HG03175 (cell line): ENCODE results near the gene OR10G4.
"Not testable (repeated sequence)": the region's sequence is repeated elsewhere in the genome, so short reads cannot be mapped to it uniquely, and the experiment has no call there.

Experiments used
- ATAC-seq: cut with Tn5 transposase; IDR thresholded peaks from one replicate; pipeline ENCODE4 v1.9.1; 2021; ENCODE audit warnings: mild to moderate bottlenecking, moderate library complexity; ENCODE audit not compliant: unreplicated experiment

Gene OR10G4

GRCh38 chr11:124012697-124013096 lies at the start of gene OR10G4:
Gene OR10G4 (plus strand): TSS chr11:124012997. CDS start chr11:124015575, 2,578 bp downstream.
- no peak for ATAC-seq

GRCh38 chr11:123973816-123974215 lies 39.0 kb upstream of the OR10G4 start:
- no peak for ATAC-seq

DNA sequence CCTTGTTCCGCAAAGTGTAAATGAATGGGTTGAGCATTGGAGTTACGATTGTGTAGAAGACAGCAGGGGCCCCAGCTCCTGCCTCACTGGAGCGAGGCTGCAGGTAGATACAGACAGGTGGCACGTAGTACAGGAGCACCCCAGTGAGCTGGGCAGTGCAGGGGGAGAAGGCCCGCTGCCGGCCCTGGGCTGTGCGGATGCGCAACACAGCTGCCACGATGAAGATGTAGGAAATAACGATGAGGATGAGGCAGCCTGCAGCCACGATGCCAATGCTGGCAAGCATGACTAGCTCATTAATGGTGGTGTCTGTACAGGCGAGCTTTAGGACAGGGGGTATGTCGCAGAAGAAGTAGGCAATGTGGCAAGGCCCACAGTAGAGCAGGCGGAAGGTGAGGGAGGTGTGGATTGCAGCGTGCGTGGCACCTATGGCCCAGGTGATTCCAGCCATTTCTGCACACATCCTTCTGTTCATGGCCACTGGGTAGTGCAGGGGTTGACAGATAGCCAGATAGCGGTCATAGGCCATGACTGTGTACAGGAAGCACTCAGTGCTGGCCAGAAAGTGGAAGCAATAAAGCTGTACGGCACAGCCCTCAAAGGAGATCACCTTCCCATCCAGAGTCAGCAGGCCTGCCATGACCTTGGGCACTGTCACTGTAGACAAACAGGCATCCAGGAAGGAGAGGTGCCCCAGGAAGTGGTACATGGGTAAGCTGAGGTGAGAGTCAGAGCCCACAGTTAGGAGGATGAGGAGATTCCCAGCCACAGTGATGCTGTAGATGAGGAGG lies 35.8 kb upstream of the OR10G4 start:
- no peak for ATAC-seq

- ATAC-seq = no peak
Observed at GRCh38 chr11:123977731-123978347, 35.0 kb upstream of the OR10G4 start, which contains the start of gene OR10S1. Gene OR10S1 (minus strand): TSS chr11:123977781. CDS start chr11:123977664, 117 bp downstream.

DNA sequence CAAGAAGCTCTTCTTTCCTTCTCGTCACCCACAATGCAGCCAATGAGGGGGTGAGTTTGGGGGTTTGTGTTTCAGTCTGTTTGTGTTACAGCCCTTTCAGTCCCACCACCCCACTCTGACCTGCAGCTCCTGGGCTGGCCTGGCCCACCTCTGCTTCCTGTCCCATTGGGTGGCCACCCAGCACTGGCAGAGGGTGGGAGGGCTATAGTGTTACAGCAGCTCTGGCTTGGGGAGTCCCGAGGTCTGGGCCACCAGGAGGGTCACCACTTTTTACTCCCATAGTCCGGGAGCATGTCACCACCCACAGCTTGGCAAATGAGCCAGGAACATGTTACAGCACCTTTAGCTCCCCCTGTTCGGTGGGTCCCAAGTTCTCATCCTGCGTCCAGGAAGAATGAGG lies 33.5 kb upstream of the OR10G4 start:
- ATAC-seq = no peak

DNA sequence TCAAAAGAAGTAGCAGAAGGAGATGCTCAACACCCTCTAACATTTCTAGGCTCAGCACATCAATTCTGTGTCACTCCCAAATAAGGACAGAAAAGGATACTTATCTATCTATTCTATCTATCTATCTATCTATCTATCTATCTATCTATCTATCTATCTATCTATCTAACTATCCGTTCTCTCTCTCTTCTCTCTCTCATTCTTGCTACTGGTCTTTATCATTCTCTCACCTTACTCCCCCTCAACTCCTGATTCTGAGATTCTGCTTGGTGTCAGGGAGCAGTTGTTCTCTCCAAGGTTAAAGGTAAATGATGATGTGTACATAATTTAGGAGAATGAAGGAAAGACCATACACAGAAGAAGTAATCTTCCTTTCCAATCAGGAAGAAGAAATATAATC lies 17.7 kb upstream of the OR10G4 start, which contains the start of gene OR10G6:
Gene OR10G6 (minus strand): TSS at position 43 of the 400 bp plus-strand sequence. CDS start 0 bp downstream, at position 43.
- ATAC-seq = no peak

GRCh38 chr11:124015837-124016236 lies 3.0 kb downstream of the OR10G4 start:
- ATAC-seq = not testable (repeated sequence)

GRCh38 chr11:124026498-124026897 lies 13.7 kb downstream of the OR10G4 start, which contains the start of gene OR10G8:
Gene OR10G8 (plus strand): TSS chr11:124026798. CDS start chr11:124029623, 2,825 bp downstream.
- ATAC-seq = no peak

GRCh38 chr11:124036666-124037065 lies 23.9 kb downstream of the OR10G4 start:
- ATAC-seq = no peak

DNA sequence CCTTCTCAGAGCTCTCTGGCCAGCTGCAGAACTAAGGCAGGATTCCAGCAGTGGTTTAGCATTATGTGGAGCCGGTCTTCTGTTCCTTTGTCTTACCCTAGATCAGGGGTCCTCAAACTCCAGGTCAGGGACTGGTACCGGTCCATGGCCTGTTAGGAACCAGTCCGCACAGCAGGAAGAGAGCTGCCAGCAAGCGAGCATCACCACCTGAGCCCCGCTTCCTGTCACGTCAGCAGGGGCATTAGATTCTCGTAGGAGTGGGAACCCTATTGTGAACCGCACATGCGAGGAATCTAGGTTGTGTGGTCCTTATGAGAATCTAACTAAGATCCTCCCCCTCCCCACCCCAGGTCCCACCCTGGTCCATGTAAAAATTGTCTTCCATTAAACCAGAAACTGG lies 26.8 kb downstream of the OR10G4 start:
- no peak for ATAC-seq

DNA sequence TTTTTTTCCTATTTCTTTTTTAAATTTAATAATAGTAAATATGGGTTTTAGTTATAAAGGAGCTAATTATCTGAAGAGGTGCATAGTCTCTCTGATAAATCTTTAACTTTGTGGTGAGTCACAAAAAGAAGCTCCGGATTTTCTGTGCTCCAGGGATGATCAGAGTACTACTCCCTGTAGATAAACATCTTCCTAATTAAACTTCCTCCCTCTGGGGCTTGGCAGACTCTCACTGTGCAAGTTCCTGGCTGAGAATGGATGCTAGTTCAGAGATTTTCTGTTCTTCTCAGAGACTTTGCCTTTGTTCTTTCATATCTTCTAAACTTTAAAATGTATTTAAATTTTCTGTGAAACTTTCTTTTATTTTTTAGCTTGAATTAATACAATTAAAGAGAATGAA lies 28.5 kb downstream of the OR10G4 start, which contains the start of gene OR10G7:
Gene OR10G7 (minus strand): TSS at position 72 of the 400 bp plus-strand sequence. CDS start 2,324 bp downstream, outside the sequence.
- ATAC-seq = no peak

GRCh38 chr11:124043420-124043819 lies 30.6 kb downstream of the OR10G4 start:
- ATAC-seq = no peak

GRCh38 chr11:124050748-124051147 lies 38.0 kb downstream of the OR10G4 start:
- ATAC-seq = no peak

DNA sequence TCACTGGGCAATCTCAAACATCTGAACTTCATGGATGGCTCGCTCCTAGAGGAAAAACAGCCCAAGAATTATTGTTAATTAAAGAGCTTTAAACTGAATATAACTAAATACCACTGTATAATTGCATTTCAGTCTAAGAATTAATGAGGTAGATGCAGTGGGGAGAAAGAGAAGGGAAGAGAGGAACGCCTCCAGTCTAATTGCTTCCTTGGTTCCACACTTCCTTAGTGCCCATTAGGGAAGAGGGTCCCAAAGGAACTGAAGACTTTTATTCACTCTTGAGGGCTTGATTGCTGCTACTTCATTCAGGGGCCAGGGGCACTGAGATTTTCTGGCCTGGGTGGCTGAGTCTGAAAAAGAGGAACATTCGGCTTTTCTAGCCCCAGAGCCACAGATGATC lies 40.2 kb downstream of the OR10G4 start:
- ATAC-seq = no peak
